Activated CD8-positive, alpha-beta memory T cell treated with anti-CD3 and anti-CD28 coated beads for 24 hours (primary cell): ENCODE measurements around the gene MIF4GD.
A peak's percentile ranks its signal among the peaks of the same experiment; 100 is the strongest.
"Not testable (repeated sequence)": the region's sequence is repeated elsewhere in the genome, so short reads cannot be mapped to it uniquely, and the experiment has no call there.

Source experiments
- DNase-seq: peaks from one replicate; pipeline ENCODE4 v3.0.0-alpha.2; 2020

Gene MIF4GD

DNA sequence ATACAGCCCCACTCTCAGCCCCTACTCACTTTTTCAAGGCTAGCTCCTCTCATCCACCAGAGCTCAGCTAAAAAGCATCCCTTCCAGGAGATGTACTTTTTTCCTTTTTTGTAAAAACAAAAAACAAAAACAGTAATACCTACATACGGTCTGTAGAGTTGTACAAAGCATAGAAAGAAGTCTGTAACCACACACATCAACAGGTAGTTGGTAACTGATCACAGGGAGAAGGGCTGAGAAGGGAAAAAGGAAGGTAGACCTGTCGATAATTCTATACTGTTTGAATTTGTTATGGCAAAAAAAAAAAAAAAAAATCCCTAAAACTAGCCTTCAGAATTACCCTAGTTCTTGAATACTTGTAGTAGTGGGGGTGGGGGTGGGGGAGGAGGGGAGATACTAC lies 17.3 kb upstream of the MIF4GD start:
- no peak for DNase-seq

DNA sequence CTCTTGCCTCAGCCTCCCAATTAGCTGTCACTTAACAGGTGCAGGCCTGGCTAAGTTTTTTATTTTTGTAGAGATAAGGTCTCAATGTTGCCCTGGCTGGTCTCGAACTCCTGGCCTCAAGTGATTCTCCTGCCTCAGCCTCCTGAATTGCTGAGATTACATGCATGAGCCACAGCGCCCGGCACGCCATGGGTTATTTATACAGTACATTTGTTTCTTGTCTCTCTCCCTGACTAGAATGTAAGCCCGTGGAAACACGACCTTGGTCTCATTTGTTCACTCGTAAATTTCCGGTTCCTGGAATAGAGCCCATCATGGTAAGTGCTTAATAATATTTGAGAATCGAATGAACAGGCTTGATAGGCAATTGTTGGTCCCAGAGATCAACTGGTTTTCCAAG lies 16.2 kb upstream of the MIF4GD start:
- DNase-seq, result no peak

DNA sequence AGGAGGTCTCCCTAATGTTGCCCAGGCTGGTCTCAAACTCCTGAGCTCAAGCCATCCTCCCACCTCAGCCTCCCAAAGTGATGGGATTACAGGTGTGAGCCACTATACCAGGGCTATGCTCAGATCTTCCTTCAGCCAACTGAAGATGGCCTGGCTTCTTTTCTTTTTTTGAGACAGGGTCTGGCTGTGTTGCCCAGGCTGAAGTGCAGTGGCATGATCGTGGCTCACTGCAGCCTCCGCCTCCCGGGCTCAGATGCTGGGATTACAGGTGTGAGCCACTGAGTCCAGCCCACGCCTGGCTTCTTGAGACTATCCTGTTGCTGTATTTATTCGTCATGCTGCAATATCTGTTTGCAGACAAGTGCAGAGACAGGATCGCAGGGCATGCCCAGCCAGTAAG lies 14.1 kb upstream of the MIF4GD start:
- no peak for DNase-seq

DNA sequence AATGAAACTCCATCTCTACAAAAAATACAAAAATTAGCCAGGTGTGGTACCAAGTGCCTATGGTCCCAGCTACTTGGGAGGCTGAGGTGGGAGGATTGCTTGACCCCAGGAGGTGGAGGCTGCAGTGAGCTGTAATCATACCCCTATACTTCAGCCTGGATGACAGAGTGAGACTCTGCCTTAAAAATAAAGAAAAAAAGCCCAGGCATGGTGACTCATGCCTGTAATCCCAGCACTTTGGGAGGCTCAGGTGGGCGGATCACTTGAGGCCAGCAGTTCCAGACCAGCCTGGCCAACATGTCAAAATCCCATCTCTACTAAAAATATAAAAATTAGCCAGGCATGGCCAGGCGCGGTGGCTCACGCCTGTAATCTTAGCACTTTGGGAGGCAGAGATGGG lies 9.2 kb upstream of the MIF4GD start:
- not testable (repeated sequence) for DNase-seq

DNA sequence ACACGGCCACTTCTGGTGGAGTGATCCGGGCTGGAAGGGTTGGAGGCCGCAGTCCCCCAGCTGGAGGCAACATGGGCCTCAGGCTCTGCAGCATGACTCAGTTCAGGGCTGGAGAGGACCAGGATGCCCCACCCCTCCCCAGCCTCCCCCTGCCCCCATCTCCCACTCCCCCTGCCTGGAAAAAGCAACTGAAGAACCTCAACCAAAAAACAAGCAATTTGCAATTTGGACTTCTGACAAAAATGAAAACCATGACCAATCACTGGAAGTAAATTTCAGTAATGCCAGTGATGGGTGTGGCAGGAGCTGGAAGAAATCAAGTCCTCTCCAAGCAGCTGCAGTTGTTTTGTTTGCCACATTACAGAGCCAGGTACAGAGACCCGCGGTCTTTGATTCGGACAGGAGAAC lies 6.6 kb upstream of the MIF4GD start:
- DNase-seq, result no peak

DNA sequence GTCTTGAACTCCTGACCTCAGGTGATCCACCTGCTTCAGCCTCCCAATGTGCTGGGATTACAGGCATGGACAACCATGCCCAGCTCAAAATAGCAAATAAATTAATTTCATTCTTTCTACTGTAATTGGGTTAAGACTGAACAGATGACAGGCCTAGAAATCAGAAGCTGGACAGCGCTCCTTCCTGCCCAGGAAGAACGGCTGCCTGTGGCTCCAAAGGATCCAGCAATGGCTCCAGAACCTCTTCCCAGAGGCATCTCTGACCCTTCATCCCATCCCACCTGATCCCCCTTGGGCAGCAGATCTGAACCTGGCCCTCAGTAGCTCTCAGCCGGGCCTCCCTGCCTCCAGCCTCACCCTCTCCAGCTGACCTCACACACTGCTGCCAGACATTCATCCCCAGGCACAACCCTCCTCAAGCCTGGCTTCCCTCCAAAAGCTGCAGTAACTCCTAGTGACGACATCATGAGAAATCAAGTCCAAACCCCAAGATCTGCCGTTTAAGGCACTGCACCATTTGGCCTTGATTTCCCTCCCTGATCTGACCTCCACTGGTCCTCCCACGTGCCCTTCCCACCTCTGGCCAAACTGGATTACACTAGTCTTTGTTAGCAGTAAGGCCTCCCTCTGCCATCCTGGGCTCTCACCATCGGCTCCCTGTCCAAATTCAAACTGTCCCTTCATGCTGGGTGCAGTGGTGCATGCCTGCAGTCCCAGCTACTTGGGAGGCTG lies 3.1 kb upstream of the MIF4GD start:
- DNase-seq, result no peak

DNA sequence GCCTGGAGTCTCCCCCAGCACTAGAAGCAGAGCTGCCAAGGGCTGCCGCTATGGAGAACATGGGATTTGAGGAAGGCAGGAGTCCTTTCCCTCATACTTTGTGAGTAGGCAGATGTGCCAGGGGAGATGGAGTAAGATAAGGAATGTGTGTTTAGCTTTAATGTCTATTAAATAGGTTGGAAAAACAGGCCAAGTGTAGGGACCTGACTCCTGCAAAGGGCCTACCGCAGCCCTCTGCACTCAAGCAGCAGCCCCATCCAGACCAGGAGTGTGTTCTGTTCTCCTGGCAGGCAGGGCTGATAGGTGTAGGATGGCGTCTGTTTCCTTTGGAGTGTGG lies 1.8 kb upstream of the MIF4GD start:
- no peak for DNase-seq

DNA sequence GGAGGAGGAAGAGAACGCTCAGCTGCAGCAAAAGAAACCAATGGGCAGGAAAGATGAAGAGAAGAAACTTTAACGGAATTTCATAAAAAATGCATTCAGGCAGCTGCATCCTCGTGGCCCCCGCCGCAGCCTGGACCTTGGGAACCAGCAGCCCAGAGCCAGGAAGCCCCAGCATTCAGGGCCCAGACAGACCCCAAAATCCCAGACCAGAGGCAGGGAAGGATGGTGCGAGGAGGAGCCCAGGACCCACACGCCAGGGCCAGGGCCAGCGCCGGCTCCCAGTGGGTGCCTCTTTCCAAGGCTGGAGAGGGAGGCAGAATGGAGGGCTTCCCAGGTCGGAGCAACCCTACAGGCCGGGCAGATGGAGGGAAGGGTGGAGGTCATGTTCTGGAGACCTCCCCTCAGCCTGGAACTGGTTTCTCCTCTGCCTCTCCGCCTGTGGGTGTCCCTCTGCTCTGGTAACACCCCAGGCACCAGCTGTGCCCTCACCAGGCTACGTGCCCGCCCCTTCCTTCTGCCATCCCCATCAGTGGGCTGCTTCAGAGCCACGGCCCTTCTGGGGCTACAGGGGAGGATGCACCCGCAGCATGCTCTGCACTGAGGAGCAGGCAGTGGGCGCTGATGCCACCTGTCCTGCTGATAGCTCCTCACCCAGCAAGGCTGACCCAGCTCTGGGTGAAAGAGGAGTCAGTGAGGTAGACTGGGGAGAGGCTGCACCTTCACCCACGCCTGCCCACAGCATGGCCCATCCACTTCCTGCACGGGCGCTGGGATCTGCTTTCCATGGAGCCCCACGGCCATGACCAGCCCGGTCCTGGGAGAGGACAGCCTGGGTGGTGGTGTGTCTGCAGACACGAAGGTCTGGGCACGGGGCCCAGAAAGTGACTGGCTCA lies 1.2 kb upstream of the MIF4GD start:
- DNase-seq, result peak; percentile 62

DNA sequence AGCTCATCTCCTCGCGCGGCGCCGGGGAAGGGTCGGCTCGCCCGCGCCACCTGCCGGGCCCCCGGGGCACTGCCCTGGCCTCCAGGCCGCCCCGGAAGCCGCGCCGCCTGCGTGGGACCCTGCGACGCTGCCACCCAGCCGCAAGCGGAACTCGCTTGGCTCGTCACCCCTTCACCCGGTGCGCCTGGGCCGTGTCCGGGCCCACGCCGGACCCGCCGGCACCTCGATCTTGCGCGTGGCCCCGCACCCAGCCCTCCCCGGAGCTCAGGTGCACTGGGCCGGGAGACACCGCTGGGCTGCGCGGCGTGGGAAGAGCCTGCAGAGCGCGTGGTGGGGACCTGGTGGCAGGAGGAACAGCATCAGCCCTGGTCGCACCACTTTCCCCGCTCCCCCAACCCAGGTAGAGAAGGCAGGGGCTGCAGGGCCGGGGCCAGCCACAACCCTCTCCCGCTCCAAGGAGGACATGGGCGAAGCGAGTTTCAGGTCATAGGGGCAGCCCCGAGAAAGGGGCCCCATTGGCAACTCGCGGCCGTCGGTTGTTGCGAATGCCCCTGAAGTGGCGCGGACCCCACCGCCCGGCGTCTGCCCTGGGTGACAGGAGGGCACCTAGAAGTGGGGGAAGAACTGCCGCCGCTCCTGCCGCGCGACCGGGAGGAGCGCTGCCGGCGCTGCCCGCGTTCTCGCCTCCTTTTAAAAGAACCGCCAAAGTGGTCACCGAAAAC lies 363 bp upstream of the MIF4GD start:
- peak; percentile 95 for DNase-seq

DNA sequence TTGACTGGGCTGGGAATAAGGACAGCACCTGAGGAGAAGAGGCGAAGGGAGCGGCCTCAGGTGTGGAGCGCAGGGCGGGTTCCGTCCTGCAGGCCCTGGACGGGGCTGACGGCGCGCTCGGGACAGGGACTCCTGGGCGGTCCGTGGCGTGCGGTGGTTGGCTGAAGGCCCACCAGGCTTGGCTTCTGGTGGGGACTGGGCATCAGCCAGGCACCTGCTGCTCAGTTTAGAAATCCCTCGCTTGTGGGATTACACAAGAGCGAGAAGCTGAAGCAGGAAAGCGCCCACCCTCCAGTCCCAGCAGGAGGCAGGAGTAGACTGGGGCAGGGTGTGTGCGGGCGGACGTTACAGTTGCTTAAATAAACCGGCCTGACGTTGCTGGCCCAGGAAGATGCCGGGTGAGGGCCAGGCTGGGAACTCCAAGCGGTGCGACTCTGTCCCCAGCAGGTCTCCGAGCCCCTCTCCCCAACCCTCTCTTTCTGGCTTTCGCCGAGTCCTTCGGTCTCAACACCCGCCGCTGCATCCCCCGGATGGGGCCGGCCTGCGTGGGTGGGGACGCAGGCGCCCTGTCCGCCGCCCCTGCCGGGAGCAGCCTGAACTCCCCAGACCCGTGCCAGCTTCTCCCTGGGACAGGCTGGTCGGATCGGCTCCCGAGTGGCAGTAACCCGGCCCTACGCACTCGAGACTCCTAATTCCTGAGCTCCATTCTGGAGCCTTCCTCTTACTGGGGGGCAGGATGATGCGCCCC lies 639 bp downstream of the MIF4GD start:
- DNase-seq, result peak; percentile 89

DNA sequence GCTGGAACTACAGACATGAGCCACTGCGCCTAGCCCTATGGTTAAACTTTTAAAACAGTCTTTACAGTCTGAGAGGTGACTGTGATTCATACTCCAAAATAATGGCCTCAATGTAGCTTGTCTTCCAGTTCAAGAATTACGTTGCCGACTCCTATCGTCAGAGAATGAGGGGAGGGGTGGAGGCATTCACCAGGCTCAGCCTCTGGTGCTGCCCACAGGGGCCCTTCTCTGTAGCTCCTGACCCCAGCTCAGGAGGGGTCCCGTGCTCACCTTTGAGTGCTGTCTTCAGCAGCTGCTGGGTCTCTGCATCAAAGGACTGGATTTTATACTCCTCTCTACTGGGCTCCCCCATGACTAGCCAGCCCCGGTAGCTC lies 1.2 kb downstream of the MIF4GD start:
- DNase-seq, result no peak

DNA sequence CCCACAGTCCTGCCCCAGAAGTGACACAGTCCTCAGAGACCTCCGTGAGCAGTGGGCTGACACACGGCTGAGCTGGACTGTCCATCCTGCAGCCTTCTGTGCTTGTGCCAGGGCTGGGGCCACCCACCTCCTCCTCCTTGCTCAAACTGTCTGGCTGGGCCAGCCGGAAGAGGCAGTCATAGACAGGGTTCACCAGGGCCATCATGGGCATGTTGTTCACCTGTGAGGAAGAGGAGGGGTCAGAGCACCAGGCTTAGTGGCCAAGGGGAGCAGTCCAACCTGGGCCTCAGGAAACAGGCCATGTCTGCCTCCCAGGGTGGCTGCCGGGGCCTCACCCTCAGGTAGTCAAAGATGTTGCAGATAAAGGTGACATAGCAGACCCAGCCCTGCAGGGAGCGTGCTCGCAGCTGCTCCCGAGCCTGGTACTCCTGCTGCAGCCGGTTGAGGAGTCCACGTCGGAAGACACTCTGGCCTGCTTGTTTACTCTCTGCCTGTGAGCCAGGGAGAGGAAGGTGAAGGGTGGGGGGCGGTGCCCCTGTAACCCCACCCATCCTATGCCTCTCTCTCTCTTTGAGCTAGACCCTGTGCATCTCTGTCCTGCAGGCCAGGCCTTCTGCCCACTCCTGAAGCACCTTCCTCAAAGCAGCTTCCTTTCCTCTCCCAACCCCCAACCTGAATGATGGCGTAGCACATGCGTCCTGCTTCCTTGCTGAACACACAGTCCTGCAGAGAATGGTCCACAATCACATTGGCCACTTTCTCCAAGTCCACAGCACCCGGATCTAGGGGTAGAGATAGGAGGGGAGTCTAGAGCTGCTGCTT lies 3.4 kb downstream of the MIF4GD start:
- no peak for DNase-seq

DNA sequence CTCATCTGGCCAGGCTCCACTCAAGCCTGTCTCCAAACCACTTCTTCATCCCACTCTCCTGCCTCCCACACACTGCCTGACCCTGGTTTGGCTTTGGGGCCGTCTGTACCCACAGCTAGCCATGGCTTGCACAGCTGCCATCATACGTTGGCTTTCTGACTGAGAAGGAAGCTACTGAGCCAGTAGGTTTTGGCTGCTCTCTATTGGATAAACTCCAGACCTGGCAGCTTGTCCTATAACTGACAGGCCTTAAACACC lies 3.9 kb downstream of the MIF4GD start:
- DNase-seq, result no peak

DNA sequence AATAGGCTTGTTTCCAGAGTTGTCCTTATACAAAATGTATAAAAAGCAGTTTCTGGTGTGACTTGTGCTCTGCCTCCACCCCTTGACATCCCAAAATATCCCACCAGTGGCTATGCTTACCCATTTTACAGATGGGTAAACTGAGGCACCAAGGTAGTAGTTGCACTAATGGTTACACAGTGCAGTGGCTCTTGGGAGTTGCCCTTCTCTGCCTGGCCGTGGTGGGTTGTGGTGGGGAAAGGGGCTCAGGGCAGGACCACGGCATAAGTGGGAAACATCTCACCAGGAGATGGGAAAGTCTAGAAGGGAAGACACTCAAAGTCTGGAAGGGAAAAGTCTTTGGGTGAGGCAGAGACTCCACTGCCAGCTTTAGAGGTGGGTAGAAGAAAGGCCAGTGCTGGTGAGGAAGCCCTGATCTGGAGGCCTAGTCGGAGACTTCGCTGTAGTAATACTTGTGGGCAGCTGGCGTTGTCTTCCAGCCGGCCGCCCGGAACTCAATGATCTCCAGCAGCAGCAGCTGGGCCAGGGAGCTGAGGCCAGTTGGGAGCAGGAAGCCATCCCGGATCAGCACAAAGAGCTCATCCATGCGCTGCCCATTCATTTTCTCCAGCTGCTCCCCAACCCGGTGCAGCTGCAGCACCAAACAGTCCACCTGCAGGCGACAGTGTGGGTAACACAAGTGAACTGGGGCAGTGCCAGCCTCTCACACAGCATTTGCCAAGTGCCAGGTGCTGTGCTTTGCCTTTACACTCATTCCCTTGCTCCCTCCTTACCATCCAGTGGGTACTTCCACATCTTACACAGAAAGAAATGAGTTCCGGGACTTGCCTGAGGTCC lies 4.5 kb downstream of the MIF4GD start:
- no peak for DNase-seq

DNA sequence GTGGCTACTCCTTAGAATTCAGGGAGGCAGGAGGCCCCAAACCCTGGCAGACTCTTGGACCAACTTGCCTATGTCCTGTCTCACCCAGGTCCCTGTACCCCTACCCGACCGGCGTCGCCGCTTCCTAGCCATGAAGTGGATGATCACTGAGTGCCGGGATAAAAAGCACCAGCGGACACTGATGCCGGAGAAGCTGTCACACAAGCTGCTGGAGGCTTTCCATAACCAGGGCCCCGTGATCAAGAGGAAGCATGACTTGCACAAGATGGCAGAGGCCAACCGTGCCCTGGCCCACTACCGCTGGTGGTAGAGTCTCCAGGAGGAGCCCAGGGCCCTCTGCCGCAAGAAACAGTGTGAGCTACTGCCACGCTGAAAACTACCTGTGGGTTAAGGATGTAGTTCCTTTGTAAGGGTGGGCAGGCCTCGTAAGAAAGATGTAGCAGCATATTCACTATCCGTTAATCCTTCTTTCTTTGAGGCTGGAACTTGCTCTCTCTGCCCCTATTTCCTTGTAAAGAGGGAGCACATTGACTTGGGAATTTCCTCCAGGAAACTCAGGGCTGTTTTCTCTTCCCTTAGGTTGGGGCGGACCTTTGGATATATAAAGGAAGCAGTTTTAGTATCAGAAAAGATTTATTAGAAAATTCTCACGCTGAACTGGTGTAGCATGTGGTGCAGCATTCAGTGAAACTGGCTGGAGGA lies 5.3 kb downstream of the MIF4GD start:
- no peak for DNase-seq

DNA sequence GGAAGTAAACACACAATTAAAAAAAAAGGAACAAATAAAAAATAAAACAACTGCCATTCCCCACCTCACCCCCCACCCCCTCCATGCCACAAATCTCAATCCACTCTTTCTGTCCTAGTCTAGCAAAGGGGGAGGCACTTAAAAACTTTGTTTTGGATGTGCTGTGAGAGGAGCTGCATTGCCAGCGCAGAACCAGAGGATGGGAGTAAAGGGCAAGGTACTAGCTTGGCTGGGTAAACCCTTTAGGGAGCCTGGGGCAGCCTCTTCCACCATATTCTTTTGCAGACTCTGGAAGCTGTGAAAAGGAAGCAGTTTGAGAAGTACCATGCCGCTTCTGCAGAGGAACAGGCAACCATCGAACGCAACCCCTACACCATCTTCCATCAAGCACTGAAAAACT lies 8.0 kb downstream of the MIF4GD start:
- no peak for DNase-seq

DNA sequence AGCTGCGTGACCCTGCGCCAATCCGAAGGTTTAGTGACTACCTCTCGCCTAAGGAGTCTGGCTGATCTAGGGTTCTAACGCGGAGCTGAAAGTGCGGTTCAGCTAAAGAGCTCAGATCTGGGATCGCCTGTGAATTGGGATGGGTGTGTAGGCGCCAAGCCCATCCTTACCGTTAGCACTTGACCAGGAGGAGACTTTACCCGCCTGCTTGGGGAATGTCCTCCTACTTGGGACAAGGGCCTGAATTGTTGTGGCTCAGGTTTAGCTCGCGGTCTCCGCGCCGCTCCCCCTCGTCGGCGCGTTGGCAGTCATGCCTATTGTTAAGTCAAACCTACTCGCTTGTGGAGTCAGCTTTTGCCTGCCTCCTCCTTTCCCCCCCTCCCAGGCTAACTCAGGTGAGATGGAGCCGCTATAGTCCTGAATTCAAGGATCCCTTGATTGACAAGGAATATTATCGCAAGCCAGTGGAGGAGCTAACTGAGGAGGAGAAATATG lies 8.9 kb downstream of the MIF4GD start:
- no peak for DNase-seq

DNA sequence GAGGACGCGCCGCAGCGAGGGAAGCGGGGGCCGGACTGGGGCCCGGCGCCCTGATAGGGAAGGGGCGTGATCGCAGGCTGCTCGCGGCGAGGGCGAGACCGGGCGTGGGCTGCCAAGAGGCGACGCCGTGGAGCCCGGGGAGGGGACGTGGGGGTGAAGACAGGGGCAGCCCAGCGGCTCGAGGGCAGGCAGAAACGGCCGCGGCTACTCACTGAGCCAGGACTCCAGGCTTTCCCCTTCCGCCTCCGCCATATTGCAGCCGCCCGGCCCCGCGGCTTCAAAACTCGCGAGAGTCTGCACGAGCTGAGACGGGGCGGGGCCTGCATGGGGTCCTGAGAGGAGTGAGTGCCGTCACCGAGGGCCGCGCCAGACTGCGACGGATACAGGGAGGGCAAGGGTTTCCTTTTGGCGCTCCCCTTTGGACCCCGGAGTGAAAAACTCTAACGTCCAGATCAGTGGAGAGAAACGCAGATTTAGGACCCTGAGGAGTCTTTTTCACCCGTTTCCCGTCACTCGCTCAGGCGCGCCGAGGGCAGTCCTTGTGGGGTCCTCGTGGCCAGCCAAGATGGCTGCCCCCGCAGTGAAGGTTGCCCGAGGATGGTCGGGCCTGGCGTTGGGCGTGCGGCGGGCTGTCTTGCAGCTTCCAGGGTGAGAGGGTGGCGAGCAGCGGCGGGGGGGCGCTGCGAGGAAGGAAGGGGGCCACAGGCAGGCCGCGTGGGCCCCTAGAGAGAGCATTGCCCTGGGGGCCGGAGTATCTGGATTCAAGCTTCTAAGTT lies 9.5 kb downstream of the MIF4GD start, which contains the start of the genes GGA3 and MRPS7:
GGA3 (minus strand) TSS at position 271 of the 776 bp plus-strand sequence; CDS start at position 252, 19 bp downstream.
MRPS7 (plus strand) TSS at position 544 of the 776 bp plus-strand sequence; CDS start at position 566, 22 bp downstream.
- peak; percentile 99 for DNase-seq

DNA sequence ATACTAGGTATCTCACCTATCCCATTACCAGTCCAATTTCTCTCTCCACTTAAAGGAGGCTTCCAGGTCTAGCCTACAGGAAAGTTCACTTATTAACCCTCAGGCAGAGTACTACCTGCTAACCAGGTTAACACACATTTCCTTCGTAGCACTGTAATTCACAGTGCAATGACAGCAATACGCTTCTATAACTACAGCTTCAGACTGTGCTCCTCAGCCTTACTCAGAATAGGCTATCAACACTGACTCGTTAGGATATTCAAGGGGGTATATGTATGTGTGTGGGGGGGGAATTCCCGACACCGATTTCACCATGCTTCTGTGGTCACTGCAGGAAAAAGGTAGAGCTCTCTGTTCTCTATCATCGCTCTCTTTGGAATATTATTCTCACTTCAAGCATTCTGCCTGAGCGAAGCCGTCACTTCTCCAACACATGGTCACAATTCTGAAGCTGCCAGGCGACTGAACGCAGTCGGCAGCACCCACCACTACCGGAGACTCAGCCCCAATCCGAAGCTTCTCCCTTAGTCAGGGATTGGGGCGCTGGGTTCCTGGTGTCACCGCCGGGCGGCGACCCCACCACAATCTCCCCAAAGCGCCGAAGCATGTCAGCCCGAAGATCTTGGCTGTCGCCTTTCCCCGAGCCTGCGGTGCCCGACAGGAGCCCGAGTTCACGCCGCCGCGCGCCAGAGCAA lies 10.2 kb downstream of the MIF4GD start:
- DNase-seq, result no peak
